Osteocyte (in vitro differentiated cells): ENCODE results near the gene DCST1. TPM values are rescaled to one million over a fixed set of nuclear protein-coding genes. Genes with fewer than 3 reads are reported as not detected.

ENCODE experiments used
- DNase-seq: peaks from one replicate; pipeline ENCODE4 v3.0.0; 2021; ENCODE audit warnings: mixed read lengths; ENCODE audit not compliant: unreplicated experiment; ENCODE audit errors: extremely low spot score
- H3K27ac Mint-ChIP-seq: one replicate; pipeline ENCODE4 v1.8.0; 2021; ENCODE audit warnings: mild to moderate bottlenecking, mixed read lengths; ENCODE audit not compliant: unreplicated experiment
- H3K27me3 Mint-ChIP-seq: one replicate; pipeline ENCODE4 v1.8.0; 2021; ENCODE audit warnings: mixed read lengths; ENCODE audit not compliant: unreplicated experiment
- H3K36me3 Mint-ChIP-seq: one replicate; pipeline ENCODE4 v1.8.0; 2021; ENCODE audit warnings: mixed read lengths; ENCODE audit not compliant: unreplicated experiment
- H3K4me1 Mint-ChIP-seq: one replicate; pipeline ENCODE4 v1.8.0; 2021; ENCODE audit warnings: mixed read lengths; ENCODE audit not compliant: unreplicated experiment
- H3K4me3 Mint-ChIP-seq: one replicate; pipeline ENCODE4 v1.8.0; 2021; ENCODE audit warnings: mild to moderate bottlenecking, moderate library complexity, mixed read lengths; ENCODE audit not compliant: unreplicated experiment
- H3K9me3 Mint-ChIP-seq: one replicate; pipeline ENCODE4 v1.8.0; 2021; ENCODE audit warnings: mixed read lengths; ENCODE audit not compliant: unreplicated experiment
- total RNA-seq: library from RNA; stranded (reverse); gene quantifications from 2 replicates; pipeline ENCODE4 v1.2.1, GENCODE V29; 2021
- TF ChIP-seq, protein P1 (sequence below): fragments of 200-600 bp; sonication (generic); IDR thresholded peaks from 2 replicates; pipeline ENCODE4 v1.5.0; 2021; ENCODE audit warnings: antibody characterized with exemption, mild to moderate bottlenecking, moderate library complexity

DCST1 gene
- total RNA-seq, 1 donor from 2014 or later = not detected

GRCh38 chr1:155051777-155052398, 18.3 kb downstream of the DCST1 start:
- TF ChIP-seq, protein P1, sequence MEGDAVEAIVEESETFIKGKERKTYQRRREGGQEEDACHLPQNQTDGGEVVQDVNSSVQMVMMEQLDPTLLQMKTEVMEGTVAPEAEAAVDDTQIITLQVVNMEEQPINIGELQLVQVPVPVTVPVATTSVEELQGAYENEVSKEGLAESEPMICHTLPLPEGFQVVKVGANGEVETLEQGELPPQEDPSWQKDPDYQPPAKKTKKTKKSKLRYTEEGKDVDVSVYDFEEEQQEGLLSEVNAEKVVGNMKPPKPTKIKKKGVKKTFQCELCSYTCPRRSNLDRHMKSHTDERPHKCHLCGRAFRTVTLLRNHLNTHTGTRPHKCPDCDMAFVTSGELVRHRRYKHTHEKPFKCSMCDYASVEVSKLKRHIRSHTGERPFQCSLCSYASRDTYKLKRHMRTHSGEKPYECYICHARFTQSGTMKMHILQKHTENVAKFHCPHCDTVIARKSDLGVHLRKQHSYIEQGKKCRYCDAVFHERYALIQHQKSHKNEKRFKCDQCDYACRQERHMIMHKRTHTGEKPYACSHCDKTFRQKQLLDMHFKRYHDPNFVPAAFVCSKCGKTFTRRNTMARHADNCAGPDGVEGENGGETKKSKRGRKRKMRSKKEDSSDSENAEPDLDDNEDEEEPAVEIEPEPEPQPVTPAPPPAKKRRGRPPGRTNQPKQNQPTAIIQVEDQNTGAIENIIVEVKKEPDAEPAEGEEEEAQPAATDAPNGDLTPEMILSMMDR = no peak
- H3K36me3 Mint-ChIP-seq = peaks cover 5% of the 10 kb centered on the region
- H3K27ac Mint-ChIP-seq = peak overlapping the region; percentile 80
- H3K4me3 Mint-ChIP-seq = peak overlapping the region; percentile 76
- no peak for DNase-seq
- no peaks in the 10 kb centered on the region for H3K9me3 Mint-ChIP-seq
- H3K27me3 Mint-ChIP-seq = no peaks in the 10 kb centered on the region
- H3K4me1 Mint-ChIP-seq = peaks cover 27% of the 10 kb centered on the region

GRCh38 chr1:155052439-155053395, 19.1 kb downstream of the DCST1 start:
- peak overlapping the region; percentile 76 for H3K4me3 Mint-ChIP-seq
- no peaks in the 10 kb centered on the region for H3K27me3 Mint-ChIP-seq
- H3K36me3 Mint-ChIP-seq = peaks cover 7% of the 10 kb centered on the region
- TF ChIP-seq, protein P1 = no peak
- peak overlapping the region; percentile 80 for H3K27ac Mint-ChIP-seq
- peaks cover 27% of the 10 kb centered on the region for H3K4me1 Mint-ChIP-seq
- H3K9me3 Mint-ChIP-seq = no peaks in the 10 kb centered on the region
- no peak for DNase-seq

DNA sequence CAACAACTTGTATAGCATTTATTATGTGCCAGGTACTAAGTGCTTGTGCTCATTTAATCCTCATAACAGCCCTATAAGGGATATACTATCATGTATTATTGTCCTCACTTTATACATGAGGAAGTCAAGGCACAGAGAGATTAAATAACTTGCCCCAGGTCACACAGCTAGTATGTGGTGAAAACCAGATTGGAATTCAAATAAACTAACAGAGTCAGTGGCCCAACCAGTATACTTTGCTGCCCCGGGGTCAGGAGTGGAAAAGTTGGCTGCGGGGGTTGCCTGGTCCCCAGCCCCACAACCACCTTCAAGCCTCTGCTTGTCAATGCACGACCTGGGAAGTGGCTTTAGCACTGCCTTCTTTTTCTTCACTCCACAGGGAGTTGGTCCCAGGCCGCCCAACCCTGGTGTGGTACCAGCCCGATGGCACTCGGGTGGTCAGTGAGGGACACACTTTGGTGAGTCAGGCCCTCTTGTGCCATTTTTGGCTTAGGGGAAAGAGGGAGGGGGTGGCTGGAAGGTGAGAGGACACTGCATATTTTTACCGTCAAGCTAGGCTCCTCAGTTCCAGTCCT, 20.0 kb downstream of the DCST1 start:
- Mint-ChIP-seq H3K9me3 (no peaks in the 10 kb centered on the region), H3K27me3 (no peaks in the 10 kb centered on the region), H3K4me3 (no peak overlapping the region), H3K4me1 (peaks cover 27% of the 10 kb centered on the region), H3K27ac (no peak overlapping the region), H3K36me3 (peaks cover 13% of the 10 kb centered on the region)
- TF ChIP-seq, protein P1 = no peak
- no peak for DNase-seq

GRCh38 chr1:155057104-155057503, 23.5 kb downstream of the DCST1 start:
- DNase-seq = no peak
- H3K36me3 Mint-ChIP-seq = peaks cover 13% of the 10 kb centered on the region
- no peaks in the 10 kb centered on the region for H3K27me3 Mint-ChIP-seq
- TF ChIP-seq, protein P1 = no peak
- peaks cover 17% of the 10 kb centered on the region for H3K4me1 Mint-ChIP-seq
- H3K9me3 Mint-ChIP-seq = no peaks in the 10 kb centered on the region
- H3K27ac Mint-ChIP-seq = no peak overlapping the region
- no peak overlapping the region for H3K4me3 Mint-ChIP-seq

DNA sequence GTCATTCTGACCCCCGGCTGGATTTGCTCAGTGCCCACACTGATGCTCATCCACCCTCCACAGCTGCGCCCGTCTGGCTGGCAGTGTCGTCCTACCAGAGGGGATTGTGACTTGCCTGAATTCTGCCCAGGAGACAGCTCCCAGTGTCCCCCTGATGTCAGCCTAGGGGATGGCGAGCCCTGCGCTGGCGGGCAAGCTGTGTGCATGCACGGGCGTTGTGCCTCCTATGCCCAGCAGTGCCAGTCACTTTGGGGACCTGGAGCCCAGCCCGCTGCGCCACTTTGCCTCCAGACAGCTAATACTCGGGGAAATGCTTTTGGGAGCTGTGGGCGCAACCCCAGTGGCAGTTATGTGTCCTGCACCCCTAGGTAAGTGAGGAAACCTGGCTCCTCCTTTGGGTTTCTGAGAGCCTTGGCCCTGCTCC, 24.2 kb downstream of the DCST1 start:
- TF ChIP-seq, protein P1 = no peak
- no peak for DNase-seq
- Mint-ChIP-seq H3K27me3 (no peaks in the 10 kb centered on the region), H3K36me3 (peaks cover 13% of the 10 kb centered on the region), H3K27ac (no peak overlapping the region), H3K4me3 (no peak overlapping the region), H3K9me3 (no peaks in the 10 kb centered on the region), H3K4me1 (peaks cover 17% of the 10 kb centered on the region)
